Activated T-cell treated with anti-CD3 and anti-CD28 coated beads, Interleukin-2, amount 50 U/mL, for 24 hours (primary cell): ENCODE results near the gene RAB3C.

ENCODE experiments used
- DNase-seq: peaks from one replicate; pipeline ENCODE4 v3.0.0-alpha.2; 2020
- H3K27ac Mint-ChIP-seq: 2 replicates; pipeline ENCODE4 v1.8.0; 2020; ENCODE audit warnings: mild to moderate bottlenecking, mixed read lengths
- H3K27me3 Mint-ChIP-seq: 2 replicates; pipeline ENCODE4 v1.8.0; 2020; ENCODE audit warnings: mixed read lengths
- H3K36me3 Mint-ChIP-seq: 2 replicates; pipeline ENCODE4 v1.8.0; 2020; ENCODE audit warnings: low read depth, mixed read lengths
- H3K4me1 Mint-ChIP-seq: 2 replicates; pipeline ENCODE4 v1.8.0; 2020; ENCODE audit warnings: low read depth, mixed read lengths
- H3K4me3 Mint-ChIP-seq: 2 replicates; pipeline ENCODE4 v1.8.0; 2020; ENCODE audit warnings: mild to moderate bottlenecking, moderate library complexity, mixed read lengths
- H3K9me3 Mint-ChIP-seq: 2 replicates; pipeline ENCODE4 v1.8.0; 2020; ENCODE audit warnings: mixed read lengths

RAB3C gene

DNA sequence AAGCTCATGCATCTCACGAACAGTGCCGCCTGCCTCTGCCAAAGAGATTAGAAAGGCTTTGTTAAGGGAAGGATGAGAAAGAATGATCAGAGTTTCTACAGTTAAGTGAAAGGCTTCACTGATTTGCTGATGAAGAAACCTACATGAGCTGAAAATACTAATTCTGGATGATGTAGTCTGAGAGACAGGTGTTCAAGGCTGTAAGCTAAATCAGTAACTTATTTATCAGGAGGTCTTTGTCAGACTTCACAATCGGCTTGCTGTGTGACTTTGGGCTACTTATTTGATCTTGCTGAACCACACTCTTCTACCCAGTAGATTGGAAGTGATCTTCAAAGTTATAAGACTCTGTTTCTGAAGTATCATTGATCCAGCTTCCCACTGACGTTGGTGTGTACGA, 264.2 kb downstream of the RAB3C start:
- H3K9me3 Mint-ChIP-seq = no peaks in the 10 kb centered on the region
- H3K4me3 Mint-ChIP-seq = no peak overlapping the region
- no peaks in the 10 kb centered on the region for H3K4me1 Mint-ChIP-seq
- H3K27me3 Mint-ChIP-seq = peaks cover 28% of the 10 kb centered on the region
- no peaks in the 10 kb centered on the region for H3K36me3 Mint-ChIP-seq
- no peak for DNase-seq
- no peak overlapping the region for H3K27ac Mint-ChIP-seq

DNA sequence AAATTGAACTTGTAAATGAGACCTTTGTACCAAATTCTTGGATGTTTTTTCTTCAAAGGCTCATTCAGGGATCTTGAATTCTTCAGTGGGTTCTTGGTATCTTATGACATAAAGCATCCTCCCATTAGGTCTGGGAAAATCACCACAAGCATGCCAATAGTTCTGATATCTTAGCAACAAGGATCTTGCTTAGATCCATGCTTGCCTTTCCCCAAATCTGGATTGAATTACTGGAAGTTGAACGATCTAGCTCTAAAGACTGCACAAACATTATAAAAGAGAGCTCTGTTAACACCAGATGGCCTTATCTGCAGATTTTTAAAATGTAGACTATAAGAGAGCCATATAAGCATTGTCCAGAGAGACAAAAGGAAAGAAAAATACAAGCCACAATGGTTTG, 266.3 kb downstream of the RAB3C start:
- H3K4me3 Mint-ChIP-seq = no peak overlapping the region
- peaks cover 21% of the 10 kb centered on the region for H3K27me3 Mint-ChIP-seq
- H3K4me1 Mint-ChIP-seq = no peaks in the 10 kb centered on the region
- H3K27ac Mint-ChIP-seq = no peak overlapping the region
- no peak for DNase-seq
- H3K36me3 Mint-ChIP-seq = no peaks in the 10 kb centered on the region
- no peaks in the 10 kb centered on the region for H3K9me3 Mint-ChIP-seq

DNA sequence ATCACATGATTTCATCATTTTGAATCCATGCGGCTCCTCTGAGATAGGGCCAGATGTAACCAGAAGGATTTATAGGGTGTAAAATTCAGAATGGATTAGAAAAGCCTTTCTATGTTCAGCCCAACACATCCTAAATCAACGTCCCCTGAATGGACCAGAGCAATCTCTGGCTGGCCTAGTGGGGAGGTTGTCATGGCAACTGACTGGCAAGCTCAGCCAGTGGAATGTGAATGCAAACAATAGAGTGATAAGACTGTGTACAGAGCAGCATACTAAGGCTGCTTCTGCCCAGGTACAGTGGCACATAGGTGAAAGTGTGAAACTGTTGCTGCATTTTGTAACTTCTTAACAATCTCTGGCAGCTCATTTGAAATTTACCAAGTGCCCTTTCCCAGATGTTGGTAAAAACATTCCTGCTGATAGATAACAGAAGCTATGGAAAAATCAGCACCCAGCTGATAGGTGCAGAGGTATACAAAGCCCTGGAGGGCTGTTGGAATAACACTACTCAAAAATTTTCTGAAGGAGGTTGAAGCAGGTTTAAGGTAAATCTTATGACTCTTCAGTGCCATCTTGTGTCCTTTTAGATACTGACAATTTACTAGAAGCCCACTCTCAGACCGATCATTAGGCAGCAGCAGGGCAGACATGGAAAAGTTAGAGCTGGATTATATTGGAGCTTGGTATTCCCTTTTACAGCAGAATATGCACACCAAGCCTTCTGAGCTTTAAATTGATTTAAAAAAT, 267.2 kb downstream of the RAB3C start:
- Mint-ChIP-seq H3K36me3 (no peaks in the 10 kb centered on the region), H3K4me3 (no peak overlapping the region), H3K9me3 (no peaks in the 10 kb centered on the region), H3K4me1 (no peaks in the 10 kb centered on the region), H3K27ac (no peak overlapping the region), H3K27me3 (peaks cover 12% of the 10 kb centered on the region)
- no peak for DNase-seq

DNA sequence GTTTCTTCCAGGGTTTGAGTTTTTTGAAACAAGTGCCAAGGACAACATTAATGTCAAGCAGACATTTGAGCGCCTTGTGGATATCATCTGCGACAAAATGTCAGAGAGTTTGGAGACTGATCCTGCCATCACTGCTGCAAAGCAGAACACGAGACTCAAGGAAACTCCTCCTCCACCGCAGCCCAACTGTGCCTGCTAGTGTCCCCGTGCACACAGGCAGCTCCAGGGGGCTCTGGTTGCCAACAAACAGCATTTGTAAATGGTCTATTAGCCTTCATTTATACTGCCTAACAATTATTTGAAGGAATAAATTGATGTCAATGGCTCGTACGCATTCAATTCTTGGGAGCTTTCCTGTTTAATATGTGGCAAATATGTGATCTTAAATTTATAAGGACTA, 268.3 kb downstream of the RAB3C start:
- Mint-ChIP-seq H3K4me1 (peaks cover 2% of the 10 kb centered on the region), H3K9me3 (no peaks in the 10 kb centered on the region), H3K4me3 (no peak overlapping the region), H3K36me3 (no peaks in the 10 kb centered on the region), H3K27me3 (peaks cover 13% of the 10 kb centered on the region), H3K27ac (no peak overlapping the region)
- no peak for DNase-seq

DNA sequence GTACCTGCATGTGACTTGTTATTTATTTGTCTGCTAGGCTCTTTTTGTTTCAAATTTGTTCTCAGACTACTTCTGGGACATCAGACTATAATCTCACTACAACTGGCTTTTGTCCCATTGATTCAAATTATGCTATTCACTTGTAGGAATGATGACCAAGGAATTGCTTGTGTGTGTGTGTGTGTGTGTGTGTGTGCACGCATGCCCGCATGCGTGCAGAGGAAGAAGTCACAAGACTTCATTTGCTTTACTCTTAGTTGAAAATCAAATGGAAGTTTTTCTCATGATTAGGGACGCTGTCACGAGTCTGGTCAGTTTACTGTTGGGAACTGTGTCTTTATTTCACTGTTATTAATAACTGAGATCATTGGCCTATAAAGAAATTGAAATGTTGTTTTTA, 268.7 kb downstream of the RAB3C start:
- Mint-ChIP-seq H3K4me1 (peaks cover 5% of the 10 kb centered on the region), H3K4me3 (no peak overlapping the region), H3K36me3 (no peaks in the 10 kb centered on the region), H3K27me3 (peaks cover 16% of the 10 kb centered on the region), H3K27ac (no peak overlapping the region), H3K9me3 (no peaks in the 10 kb centered on the region)
- DNase-seq = no peak

DNA sequence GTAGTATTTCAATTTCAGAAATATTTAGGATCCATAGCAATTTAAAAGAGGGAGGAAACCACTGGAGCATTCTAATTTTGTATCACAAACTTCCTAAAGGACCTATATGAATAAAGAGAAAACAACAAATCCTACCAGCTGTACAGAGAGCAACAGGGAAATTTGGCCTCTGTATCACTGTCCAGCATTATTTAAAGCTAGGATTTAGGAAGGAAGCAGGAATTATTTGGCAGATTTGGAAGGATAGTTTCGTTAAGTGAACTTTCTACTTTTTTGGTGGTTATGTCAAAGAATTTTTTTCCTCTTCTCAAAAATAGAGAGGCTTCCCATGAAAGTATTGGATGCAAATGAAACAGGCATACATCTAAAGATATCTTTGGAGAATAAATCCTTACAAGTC, 269.7 kb downstream of the RAB3C start:
- H3K36me3 Mint-ChIP-seq = no peaks in the 10 kb centered on the region
- H3K4me1 Mint-ChIP-seq = peaks cover 5% of the 10 kb centered on the region
- no peak overlapping the region for H3K27ac Mint-ChIP-seq
- DNase-seq = no peak
- peaks cover 17% of the 10 kb centered on the region for H3K27me3 Mint-ChIP-seq
- H3K4me3 Mint-ChIP-seq = no peak overlapping the region
- no peaks in the 10 kb centered on the region for H3K9me3 Mint-ChIP-seq

DNA sequence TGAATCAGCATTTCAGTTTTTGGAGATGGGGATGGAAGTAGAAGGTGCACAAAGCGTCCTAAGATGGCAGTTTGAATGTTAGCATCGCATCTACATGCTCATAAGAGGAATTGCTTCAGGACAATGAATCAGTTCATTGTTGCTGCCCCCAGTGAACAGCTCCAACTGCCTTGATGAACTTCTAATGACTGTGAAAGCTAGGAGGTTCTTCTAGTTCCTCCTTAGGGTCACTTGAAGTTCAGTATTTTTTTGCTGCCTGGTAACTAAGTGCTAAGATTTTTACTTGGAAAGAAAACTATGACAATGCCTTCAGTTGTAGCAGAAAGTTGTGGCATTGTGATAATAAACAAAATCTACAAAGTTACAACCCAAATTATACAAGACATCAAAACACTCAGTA, 271.6 kb downstream of the RAB3C start:
- Mint-ChIP-seq H3K9me3 (no peaks in the 10 kb centered on the region), H3K4me3 (no peak overlapping the region), H3K27me3 (peaks cover 28% of the 10 kb centered on the region), H3K36me3 (no peaks in the 10 kb centered on the region), H3K27ac (no peak overlapping the region), H3K4me1 (peaks cover 5% of the 10 kb centered on the region)
- DNase-seq = no peak

DNA sequence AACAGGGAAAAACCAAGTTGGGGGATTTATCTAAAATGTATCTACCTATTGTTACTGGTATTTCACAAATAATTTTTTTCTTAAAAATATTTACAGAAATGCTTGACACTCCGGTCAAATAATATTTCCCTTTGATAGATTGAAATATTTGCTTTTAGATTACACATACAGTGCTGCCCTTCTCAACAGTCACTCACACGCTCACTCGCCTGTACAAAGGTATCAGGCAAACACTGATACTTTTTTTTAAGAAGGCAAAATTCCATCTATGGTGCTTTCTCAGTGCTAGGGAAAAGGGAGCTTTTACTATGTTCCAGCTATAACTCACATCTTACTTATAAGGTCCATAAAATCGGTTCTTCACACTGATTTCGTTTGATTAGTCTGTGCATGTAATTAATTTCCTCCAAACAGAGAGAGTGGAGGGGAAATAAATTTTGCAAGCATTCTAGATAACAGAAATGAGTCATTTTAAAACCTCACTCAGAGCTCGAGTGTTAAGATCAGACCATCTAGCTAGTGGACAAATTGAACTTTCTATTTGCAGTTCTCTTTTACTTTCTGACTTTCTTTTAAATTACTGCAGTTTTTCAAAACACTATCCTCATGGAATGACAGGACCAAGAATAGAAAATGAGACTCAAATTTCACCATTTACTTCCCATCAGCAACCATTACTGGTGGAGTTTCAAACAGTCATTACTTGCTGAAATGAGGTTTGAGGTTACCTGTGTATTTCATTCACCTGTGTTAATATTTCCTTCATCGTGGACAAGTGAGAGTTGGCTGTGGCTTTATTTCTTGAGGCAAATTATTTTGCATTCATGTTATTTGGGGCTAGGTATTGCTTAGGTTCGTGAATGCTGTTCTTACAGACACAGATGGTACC, 273.2 kb downstream of the RAB3C start:
- no peaks in the 10 kb centered on the region for H3K9me3 Mint-ChIP-seq
- no peak overlapping the region for H3K4me3 Mint-ChIP-seq
- H3K36me3 Mint-ChIP-seq = no peaks in the 10 kb centered on the region
- no peak overlapping the region for H3K27ac Mint-ChIP-seq
- DNase-seq = no peak
- peaks cover 24% of the 10 kb centered on the region for H3K27me3 Mint-ChIP-seq
- H3K4me1 Mint-ChIP-seq = peaks cover 5% of the 10 kb centered on the region

DNA sequence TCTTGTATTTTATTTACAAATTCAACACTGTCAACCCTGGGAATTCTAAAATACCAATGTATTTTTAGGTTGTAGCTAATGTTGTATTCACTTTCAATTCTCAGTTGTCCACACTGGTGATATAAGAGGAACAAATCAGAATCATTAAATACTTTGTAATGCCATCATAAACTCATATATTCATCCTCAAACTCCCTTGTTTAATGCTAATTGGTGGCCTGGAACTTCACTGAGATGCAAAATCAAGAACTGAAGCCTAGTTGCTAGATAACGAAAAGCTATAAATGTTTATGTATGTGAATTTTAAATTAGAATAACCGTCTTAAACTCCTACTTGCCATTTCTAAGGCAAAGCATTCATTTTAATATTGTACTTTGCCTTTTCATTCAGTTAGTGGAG, 274.7 kb downstream of the RAB3C start:
- H3K36me3 Mint-ChIP-seq = no peaks in the 10 kb centered on the region
- H3K4me3 Mint-ChIP-seq = no peak overlapping the region
- no peak overlapping the region for H3K27ac Mint-ChIP-seq
- H3K27me3 Mint-ChIP-seq = peaks cover 22% of the 10 kb centered on the region
- DNase-seq = no peak
- H3K9me3 Mint-ChIP-seq = no peaks in the 10 kb centered on the region
- H3K4me1 Mint-ChIP-seq = peaks cover 5% of the 10 kb centered on the region

DNA sequence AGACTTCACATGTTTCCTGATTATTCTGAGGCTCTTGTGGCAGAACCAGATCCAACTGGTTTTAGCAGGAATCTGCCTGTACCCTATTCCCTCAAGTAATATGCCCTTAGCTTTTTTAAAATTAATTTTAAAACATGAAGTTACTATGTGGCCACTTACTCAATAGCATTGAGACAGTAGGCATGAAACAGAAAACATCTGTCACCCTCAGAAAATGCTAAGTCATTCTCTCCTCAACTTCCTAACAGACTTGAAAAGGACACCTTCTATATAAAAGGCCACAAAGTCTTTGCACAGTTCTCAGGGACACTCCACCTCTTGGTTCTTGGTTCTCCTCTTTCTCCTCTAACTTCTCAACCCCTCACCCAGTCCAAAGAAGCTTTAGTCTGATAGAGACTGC, 277.8 kb downstream of the RAB3C start:
- H3K4me3 Mint-ChIP-seq = no peak overlapping the region
- DNase-seq = no peak
- H3K36me3 Mint-ChIP-seq = no peaks in the 10 kb centered on the region
- H3K27ac Mint-ChIP-seq = no peak overlapping the region
- no peaks in the 10 kb centered on the region for H3K9me3 Mint-ChIP-seq
- peaks cover 5% of the 10 kb centered on the region for H3K4me1 Mint-ChIP-seq
- H3K27me3 Mint-ChIP-seq = peaks cover 25% of the 10 kb centered on the region

DNA sequence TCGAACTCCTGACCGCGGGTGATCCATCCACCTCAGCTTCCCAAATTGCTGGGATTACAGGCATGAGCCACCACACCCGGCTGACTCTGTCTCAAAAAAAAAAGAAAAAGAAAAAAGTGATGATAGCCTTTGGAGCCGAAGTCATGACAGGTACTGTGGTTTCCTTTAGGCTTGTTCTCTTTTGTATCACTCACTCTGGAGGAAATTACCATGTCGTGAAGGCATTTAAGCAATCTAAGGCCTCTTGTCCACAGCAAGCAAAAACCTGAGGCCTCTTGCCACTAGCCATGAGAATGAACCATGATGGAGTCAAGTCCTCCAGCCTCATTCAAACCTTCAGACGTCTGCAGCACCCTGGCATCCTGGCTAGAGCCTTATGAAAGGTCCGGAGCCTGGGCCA, 286.1 kb downstream of the RAB3C start:
- H3K9me3 Mint-ChIP-seq = no peaks in the 10 kb centered on the region
- no peak for DNase-seq

DNA sequence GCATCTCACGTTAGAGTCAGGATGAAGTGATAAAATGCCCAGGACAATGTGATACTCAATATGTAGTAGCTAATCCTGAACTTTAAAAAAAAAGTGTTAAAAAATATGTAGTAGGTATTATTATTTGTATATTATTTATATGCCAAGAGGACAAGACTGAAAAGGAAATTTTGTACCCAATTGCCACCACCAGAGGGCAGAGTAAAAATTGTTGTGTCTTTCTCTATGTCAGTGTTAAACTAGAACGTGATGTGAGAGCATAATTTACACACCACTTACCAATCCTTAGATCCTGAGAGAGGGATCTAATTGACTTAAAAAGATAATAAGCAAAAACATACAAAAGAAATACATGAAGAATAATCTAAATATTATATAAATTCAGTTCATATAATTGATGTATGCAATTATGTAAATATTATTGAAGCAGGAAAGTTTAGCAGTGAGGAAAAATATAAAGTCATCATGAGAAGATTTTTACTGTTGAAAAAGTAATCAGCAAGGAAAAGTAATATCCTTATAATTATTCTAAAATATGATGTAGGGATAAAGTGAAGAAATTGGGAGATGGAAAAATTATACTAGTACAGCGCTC, 288.9 kb downstream of the RAB3C start:
- Mint-ChIP-seq H3K9me3 (no peaks in the 10 kb centered on the region), H3K27ac (no peak overlapping the region)

More for the DNA sequence above, 286.1 kb downstream of the RAB3C start:
- Mint-ChIP-seq H3K27me3 (peaks cover 12% of the 10 kb centered on the region), H3K27ac (no peak overlapping the region), H3K36me3 (no peaks in the 10 kb centered on the region), H3K4me1 (no peaks in the 10 kb centered on the region), H3K4me3 (no peak overlapping the region)

DNA sequence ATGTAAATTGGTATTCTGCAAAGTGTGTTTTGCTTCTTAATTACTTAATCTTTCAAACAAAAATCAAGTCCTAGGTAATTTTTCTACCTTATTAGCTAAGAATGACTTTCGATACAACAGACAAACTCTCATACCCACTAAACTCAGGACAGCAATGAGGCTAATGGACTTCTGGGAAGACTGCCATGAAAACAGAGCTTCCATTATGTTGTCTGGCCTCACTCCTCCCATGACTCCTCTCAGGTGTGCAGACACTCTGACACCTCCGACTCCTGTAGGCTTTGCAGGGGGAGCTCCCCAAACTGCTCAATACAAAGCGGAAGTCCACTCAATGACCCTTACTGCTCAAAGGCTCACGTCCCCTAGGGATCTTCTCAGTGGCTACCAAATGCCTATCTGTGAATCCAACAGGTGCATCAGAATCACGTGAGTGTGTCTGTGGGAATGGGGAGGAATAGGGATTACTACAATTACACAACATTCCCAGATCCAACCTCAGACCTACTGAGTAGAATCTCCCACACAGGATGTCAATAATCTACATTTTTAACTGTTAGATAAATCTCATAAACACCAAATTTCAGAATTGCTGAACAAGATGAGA, 289.9 kb downstream of the RAB3C start:
- DNase-seq = no peak
- Mint-ChIP-seq H3K27ac (no peak overlapping the region), H3K9me3 (no peaks in the 10 kb centered on the region)

More for the DNA sequence above, 288.9 kb downstream of the RAB3C start:
- no peaks in the 10 kb centered on the region for H3K36me3 Mint-ChIP-seq
- no peaks in the 10 kb centered on the region for H3K4me1 Mint-ChIP-seq
- peaks cover 20% of the 10 kb centered on the region for H3K27me3 Mint-ChIP-seq
- no peak overlapping the region for H3K4me3 Mint-ChIP-seq
- DNase-seq = no peak

DNA sequence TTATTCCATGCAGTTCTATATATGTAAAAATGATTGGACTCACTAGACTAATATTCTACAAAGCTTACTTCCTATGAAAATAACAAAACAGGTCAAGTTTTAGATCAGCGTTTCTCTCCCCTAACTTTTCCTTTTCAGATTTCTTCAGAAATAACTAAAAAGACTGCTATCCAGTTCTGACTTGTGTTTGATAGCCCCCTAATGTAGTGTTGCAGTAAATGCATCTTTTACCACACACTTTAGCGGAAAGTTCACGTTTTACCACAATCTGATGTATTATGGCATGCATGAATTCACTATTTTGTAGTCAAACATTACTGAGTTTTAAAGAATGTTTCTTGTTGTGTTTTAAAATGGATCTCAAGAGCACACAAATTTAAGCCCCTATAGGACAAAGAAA, 292.7 kb downstream of the RAB3C start:
- no peaks in the 10 kb centered on the region for H3K4me1 Mint-ChIP-seq
- no peak overlapping the region for H3K4me3 Mint-ChIP-seq
- H3K9me3 Mint-ChIP-seq = no peaks in the 10 kb centered on the region
- H3K27ac Mint-ChIP-seq = no peak overlapping the region
- H3K27me3 Mint-ChIP-seq = peaks cover 31% of the 10 kb centered on the region
- H3K36me3 Mint-ChIP-seq = no peaks in the 10 kb centered on the region
- no peak for DNase-seq

More for the DNA sequence above, 289.9 kb downstream of the RAB3C start:
- Mint-ChIP-seq H3K4me1 (no peaks in the 10 kb centered on the region), H3K27me3 (peaks cover 27% of the 10 kb centered on the region), H3K4me3 (no peak overlapping the region), H3K36me3 (no peaks in the 10 kb centered on the region)
